Brain microvascular endothelial cell (primary cell): ENCODE results near the gene RGS7.

Experiments used
- DNase-seq: peaks from one replicate; pipeline ENCODE4 v3.0.0-alpha.2; 2020
- H3K27ac ChIP-seq: fragments of 250-450 bp; sonication (Bioruptor Pico); 2 replicates; pipeline ENCODE4 v1.5.1; 2020; ENCODE audit warnings: mild to moderate bottlenecking, moderate library complexity
- H3K27me3 ChIP-seq: fragments of 250-450 bp; sonication (Bioruptor Pico); replicated peaks from 2 replicates; pipeline ENCODE4 v1.5.1; 2020; ENCODE audit warnings: mild to moderate bottlenecking
- H3K36me3 ChIP-seq: fragments of 250-450 bp; sonication (Bioruptor Pico); replicated peaks from 2 replicates; pipeline ENCODE4 v1.5.1; 2020; ENCODE audit warnings: mild to moderate bottlenecking
- H3K4me3 ChIP-seq: 2 replicates; pipeline ENCODE4 v1.5.1; 2011; ENCODE audit warnings: low read depth, mild to moderate bottlenecking, control low read depth, low read length, moderate library complexity
- in situ Hi-C: cut with HindIII; loops from 2 replicates; pipeline ENCODE4 v1.10.0; 2017; ENCODE audit warnings: low sequenced_read_pairs, low pct_ligation_motif_present
- TF ChIP-seq, protein P1 (sequence below): IDR thresholded peaks from 2 replicates; pipeline ENCODE4 v1.5.1; 2011; ENCODE audit warnings: low read depth, mild to moderate bottlenecking, moderate library complexity, low read length, control low read depth, inconsistent platforms; ENCODE audit errors: missing control alignments

The RGS7 gene

DNA sequence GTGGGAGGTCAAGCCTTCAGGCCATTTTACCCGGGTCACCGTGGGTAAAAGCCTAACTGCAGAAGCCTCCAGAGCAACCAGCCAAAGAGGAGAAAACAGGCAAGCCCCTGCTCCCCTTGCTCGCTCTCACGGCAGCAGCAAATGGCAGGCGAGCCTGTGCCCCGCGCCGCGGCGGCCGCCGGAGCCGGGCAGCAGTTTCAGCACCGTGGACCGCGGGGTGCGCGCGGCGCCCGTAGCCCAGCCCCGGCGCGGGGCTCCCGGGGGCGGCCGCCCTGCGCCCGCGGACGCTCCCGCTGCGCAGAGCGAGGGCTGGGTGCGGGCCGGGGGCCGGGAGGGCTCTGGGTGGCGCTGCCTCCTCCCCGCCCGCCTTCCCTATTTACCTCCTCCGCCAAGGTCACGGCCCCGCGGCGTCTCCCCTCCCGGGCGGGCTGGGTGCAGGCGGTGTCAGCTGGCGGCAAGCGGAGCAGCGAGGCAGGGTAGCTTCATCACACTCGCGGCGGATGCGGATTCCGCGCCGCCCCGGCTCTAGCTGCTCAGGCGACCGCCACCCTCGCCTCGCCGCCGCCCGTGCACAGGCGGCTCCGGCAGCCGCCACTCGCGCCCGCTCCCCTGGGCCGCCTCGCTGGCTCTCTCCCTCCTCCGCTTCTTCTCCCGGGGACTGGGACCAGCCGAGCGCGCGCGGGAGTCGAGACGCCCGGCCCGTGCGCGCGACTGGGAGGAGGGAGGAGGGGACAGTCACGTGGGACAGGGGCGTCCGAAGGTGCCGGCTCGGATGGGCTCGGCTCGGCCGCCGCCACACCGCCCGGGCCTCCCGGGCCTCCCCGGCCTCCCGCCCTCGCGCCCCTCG, at the start of gene RGS7:
TSS of gene RGS7 (minus strand) at position 687 of the 847 bp plus-strand sequence.
- peak; percentile 20 for DNase-seq
- no peaks in the 10 kb centered on the region for H3K36me3 ChIP-seq
- H3K27ac ChIP-seq, result no peak within 1 kb of the TSS
- H3K27me3 ChIP-seq, result no peaks in the 10 kb centered on the region
- TF ChIP-seq, protein P1, sequence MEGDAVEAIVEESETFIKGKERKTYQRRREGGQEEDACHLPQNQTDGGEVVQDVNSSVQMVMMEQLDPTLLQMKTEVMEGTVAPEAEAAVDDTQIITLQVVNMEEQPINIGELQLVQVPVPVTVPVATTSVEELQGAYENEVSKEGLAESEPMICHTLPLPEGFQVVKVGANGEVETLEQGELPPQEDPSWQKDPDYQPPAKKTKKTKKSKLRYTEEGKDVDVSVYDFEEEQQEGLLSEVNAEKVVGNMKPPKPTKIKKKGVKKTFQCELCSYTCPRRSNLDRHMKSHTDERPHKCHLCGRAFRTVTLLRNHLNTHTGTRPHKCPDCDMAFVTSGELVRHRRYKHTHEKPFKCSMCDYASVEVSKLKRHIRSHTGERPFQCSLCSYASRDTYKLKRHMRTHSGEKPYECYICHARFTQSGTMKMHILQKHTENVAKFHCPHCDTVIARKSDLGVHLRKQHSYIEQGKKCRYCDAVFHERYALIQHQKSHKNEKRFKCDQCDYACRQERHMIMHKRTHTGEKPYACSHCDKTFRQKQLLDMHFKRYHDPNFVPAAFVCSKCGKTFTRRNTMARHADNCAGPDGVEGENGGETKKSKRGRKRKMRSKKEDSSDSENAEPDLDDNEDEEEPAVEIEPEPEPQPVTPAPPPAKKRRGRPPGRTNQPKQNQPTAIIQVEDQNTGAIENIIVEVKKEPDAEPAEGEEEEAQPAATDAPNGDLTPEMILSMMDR, result no peak
- H3K4me3 ChIP-seq, result peak within 1 kb of the TSS; percentile 61
- in situ Hi-C loops, result no loop called here

DNA sequence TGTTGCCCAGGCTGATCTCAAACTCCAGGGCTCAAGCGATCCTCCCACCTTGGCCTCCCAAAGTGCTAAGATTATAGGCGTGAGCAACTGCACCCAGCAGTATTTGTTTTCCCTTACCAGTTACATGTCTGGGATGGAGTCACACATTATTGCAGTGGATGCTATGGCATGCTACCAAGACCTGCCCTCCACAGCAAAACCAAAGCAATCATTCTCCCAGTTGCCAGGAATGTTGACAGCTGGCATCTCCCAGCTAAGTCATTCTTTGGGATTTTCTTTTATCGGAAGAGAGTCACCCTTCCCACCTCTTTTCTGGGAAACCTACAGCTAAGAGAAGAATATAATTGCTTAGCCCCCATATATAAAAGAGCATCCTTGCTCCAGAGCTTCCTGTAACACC, 49.4 kb upstream of the RGS7 start:
- TF ChIP-seq, protein P1, result no peak
- no peak overlapping the region for H3K27ac ChIP-seq
- no peaks in the 10 kb centered on the region for H3K36me3 ChIP-seq
- no peak overlapping the region for H3K4me3 ChIP-seq
- H3K27me3 ChIP-seq, result no peaks in the 10 kb centered on the region
- in situ Hi-C loops, result no loop called here
- DNase-seq, result no peak

DNA sequence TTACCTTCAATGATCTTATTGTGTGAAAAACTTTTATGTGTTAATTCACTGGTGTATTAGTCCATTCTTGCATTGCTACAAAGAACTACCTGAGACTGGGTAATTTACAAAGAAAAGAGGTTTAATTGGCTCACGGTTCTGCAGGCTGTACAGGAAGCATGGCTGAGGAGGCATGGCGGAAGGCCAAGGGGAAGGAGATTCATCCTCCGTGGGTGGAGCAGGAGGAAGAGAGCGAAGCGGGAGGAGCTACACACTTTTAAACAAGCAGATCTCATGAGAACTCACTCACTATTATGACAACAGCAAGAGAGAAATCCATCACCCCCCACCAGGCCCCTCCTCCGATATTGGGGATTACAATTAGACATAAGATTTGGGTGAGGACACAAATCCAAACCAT, 44.2 kb upstream of the RGS7 start:
- Histone ChIP-seq H3K36me3 (no peaks in the 10 kb centered on the region), H3K4me3 (no peak overlapping the region), H3K27ac (no peak overlapping the region), H3K27me3 (no peaks in the 10 kb centered on the region)
- in situ Hi-C loops, result no loop called here
- DNase-seq, result no peak
- TF ChIP-seq, protein P1, result no peak

DNA sequence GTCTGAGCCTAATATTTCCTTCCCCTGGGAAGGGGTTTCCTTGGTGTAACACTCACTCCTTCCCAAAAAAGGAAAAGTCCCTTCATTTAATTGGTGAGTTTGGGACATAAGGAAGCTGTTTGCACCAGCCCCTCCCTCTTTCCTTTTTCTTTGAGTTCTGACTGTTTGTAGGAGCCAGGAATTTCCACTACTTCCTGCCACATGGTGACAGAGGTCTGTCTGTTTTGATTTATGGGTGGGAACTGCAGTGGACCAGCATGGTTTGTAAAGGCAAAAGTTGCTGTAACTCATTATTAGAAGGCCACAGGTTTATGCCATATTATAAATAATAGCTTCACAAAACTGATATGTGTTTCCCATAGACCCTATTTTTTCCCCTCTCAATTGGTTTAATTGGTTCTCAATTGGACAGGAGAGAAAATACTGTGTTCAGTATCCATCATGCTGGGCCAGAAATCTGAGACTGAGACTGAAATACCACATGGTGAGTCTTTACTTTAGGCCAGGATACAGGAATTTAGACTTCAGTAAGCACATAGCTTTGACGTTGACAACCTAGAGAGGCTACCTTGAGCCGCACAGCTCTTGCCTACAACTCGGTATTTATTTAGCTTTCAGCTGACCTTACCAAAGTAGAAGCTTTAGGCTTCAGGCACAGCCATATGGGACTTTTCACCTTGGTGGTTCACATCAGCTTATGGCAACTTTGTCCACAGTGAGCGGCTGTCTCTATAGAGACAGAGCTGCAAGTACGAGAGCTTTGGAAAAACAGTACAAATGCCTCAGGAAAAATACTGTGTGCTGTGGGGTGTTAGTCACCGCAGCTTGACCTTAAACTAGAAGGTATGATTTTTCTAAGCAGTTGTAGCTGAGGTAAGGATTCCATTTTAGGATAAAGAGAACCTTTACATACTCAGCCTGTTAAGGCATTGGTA, 40.0 kb upstream of the RGS7 start:
- no peak overlapping the region for H3K27ac ChIP-seq
- TF ChIP-seq, protein P1, result no peak
- no peaks in the 10 kb centered on the region for H3K27me3 ChIP-seq
- in situ Hi-C loops, result no loop called here
- peak; percentile 38 for DNase-seq
- H3K4me3 ChIP-seq, result no peak overlapping the region
- no peaks in the 10 kb centered on the region for H3K36me3 ChIP-seq

DNA sequence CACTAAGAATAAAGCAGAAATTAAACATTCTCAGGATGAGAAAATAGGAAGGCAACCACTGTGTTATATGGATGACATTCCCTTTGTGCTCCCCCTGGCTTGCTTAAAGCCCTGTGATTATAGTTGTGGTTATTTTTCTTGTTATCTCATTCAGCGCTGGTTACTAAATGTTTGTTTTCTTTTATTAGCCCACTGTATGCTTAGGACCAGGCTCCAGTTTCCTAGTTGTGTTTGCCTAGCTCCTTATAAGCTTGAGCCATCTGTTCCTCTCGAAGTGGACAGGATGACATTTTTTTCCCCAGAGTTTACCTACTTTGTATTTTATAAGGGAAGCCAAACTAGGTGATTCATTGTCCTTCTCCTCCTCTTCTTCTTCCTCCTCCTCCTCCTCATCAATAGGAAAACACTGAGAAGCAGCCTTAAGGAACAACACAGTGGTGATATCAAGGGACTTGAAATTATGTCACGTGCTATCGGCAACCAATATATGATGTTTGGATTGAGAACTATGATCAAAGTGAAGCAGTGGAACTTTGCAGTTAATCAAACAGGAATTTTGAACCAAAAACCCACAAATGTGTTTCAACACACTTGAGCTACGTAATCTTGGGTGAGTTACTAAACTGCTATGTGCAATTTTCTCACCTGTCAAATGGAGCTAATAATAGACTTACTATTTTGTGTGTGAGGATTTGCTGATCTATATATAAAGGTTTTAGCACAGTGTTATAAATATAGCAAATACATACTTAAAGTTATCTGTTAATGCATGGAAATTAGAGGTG, 35.1 kb upstream of the RGS7 start:
- in situ Hi-C loops, result no loop called here
- no peak for DNase-seq
- H3K27me3 ChIP-seq, result no peaks in the 10 kb centered on the region
- no peak overlapping the region for H3K4me3 ChIP-seq
- no peaks in the 10 kb centered on the region for H3K36me3 ChIP-seq
- no peak overlapping the region for H3K27ac ChIP-seq
- TF ChIP-seq, protein P1, result no peak
